ENCODE measurements around the gene HDAC4. TPM values are rescaled to one million over a fixed set of nuclear protein-coding genes. Genes with fewer than 3 reads are reported as not detected.
A peak's percentile ranks its signal among the peaks of the same experiment; 100 is the strongest.

The HDAC4 gene
- total RNA-seq, 4 donors from 2014 or later = 68.0 to 123 (median 86.5) TPM

GRCh38 chr2:239208465-239209180 lies 192.2 kb downstream of the HDAC4 start:
- H3K27me3 ChIP-seq = no peaks in the 10 kb centered on the region
- 91 to 93% methylated on average over 11 of the region's 11 CpGs for WGBS, 2 donors
- H3K4me3 ChIP-seq = no peak overlapping the region
- no peak for DNase-seq (ENCODE audit: low spot score in 2 of 2)
- TF ChIP-seq POLR2A (IDR thresholded peaks at IDR 0.05) (no peak), CTCF (IDR thresholded peaks at IDR 0.05) (no peak), EP300 (IDR thresholded peaks at IDR 0.05) (no peak)
- peaks cover 0 to 51% (median 22%) of the 10 kb centered on the region in 4 donors for H3K4me1 ChIP-seq
- H3K36me3 ChIP-seq = no peaks in the 10 kb centered on the region
- peak overlapping the region in 1 of 4 donors; percentile 73 for H3K27ac ChIP-seq
- no peaks in the 10 kb centered on the region for H3K9me3 ChIP-seq

DNA sequence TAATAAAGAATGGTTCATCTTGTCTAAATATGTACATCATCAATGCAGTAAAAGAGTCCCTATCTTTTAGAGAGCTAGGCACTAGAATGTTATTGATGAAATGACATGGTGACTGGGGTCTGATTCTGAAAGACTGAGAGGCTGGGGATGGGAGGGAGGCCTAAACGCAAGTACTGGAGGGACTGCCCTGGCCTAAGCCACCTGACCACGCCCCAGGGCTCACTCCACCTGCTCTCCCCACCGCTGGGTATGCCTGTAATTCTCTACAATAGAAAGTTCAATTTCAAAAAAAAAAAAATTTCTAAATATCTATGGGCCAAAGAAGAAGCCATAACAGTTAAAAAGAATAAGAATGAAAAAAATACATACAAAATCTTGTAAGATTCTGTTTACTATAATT lies 194.0 kb downstream of the HDAC4 start:
- H3K9me3 ChIP-seq = no peaks in the 10 kb centered on the region
- peaks cover 0 to 51% (median 9%) of the 10 kb centered on the region in 4 donors for H3K4me1 ChIP-seq
- H3K36me3 ChIP-seq = no peaks in the 10 kb centered on the region
- DNase-seq (ENCODE audit: low spot score in 2 of 2) = no peak
- 87 to 90% methylated on average over 3 of the region's 3 CpGs for WGBS, 2 donors
- H3K4me3 ChIP-seq = no peak overlapping the region
- no peak for TF ChIP-seq POLR2A (IDR thresholded peaks at IDR 0.05)
- no peak for TF ChIP-seq EP300 (IDR thresholded peaks at IDR 0.05)
- no peak for TF ChIP-seq CTCF (IDR thresholded peaks at IDR 0.05)
- no peak overlapping the region for H3K27ac ChIP-seq
- no peaks in the 10 kb centered on the region for H3K27me3 ChIP-seq

- TF ChIP-seq EP300 (IDR thresholded peaks at IDR 0.05) (no peak), POLR2A (IDR thresholded peaks at IDR 0.05) (no peak), CTCF (IDR thresholded peaks at IDR 0.05) (no peak)
- no peak overlapping the region for H3K27ac ChIP-seq
- peaks cover 0 to 51% (median 10%) of the 10 kb centered on the region in 4 donors for H3K4me1 ChIP-seq
- no peaks in the 10 kb centered on the region for H3K27me3 ChIP-seq
- no peaks in the 10 kb centered on the region for H3K36me3 ChIP-seq
- H3K4me3 ChIP-seq = no peak overlapping the region
- WGBS, 2 donors = 96 to 98% methylated on average over 5 of the region's 5 CpGs
- H3K9me3 ChIP-seq = no peaks in the 10 kb centered on the region
- no peak for DNase-seq (ENCODE audit: low spot score in 2 of 2)
Measured at GRCh38 chr2:239206042-239206441, 194.8 kb downstream of the HDAC4 start.

GRCh38 chr2:239204876-239205468 lies 195.8 kb downstream of the HDAC4 start:
- Histone ChIP-seq H3K4me3 (no peak overlapping the region), H3K27me3 (no peaks in the 10 kb centered on the region), H3K27ac (peak overlapping the region in 1 of 4 donors; percentile 94), H3K4me1 (peaks cover 0 to 55% (median 7%) of the 10 kb centered on the region in 4 donors), H3K9me3 (no peaks in the 10 kb centered on the region), H3K36me3 (no peaks in the 10 kb centered on the region)
- no peak for DNase-seq (ENCODE audit: low spot score in 2 of 2)
- TF ChIP-seq POLR2A (IDR thresholded peaks at IDR 0.05) (no peak), CTCF (IDR thresholded peaks at IDR 0.05) (no peak), EP300 (IDR thresholded peaks at IDR 0.05) (no peak)
- WGBS, 2 donors = 71 to 80% methylated on average over 11 of the region's 11 CpGs

Measured in tibial nerve (tissue), 4 donors.